NB4 (cell line): ENCODE results near the gene COG2.

Source experiments
- DNase-seq: peaks from one replicate; pipeline ENCODE4 v3.0.0; 2010; ENCODE audit warnings: low read depth
- H3K4me3 ChIP-seq: one replicate; pipeline ENCODE4 v1.5.1; 2011; ENCODE audit warnings: mild to moderate bottlenecking, low read depth, low read length, moderate library complexity
- MYC ChIP-seq: IDR thresholded peaks from 2 replicates; pipeline ENCODE4 v1.6.1; 2011; ENCODE audit warnings: low read depth, low read length
- POLR2A ChIP-seq: IDR thresholded peaks from 2 replicates; pipeline ENCODE4 v1.6.1; 2011; ENCODE audit warnings: mild to moderate bottlenecking; ENCODE audit not compliant: insufficient read length; ENCODE audit errors: extremely low read depth
- TF ChIP-seq, protein P1 (sequence below): IDR thresholded peaks from 2 replicates; pipeline ENCODE4 v1.6.1; 2011; ENCODE audit warnings: low read depth, low read length
- TF ChIP-seq, protein P2 (sequence below): IDR thresholded peaks from one replicate; pipeline ENCODE4 v1.5.1; 2012; ENCODE audit warnings: low read depth, low read length

COG2 gene

DNA sequence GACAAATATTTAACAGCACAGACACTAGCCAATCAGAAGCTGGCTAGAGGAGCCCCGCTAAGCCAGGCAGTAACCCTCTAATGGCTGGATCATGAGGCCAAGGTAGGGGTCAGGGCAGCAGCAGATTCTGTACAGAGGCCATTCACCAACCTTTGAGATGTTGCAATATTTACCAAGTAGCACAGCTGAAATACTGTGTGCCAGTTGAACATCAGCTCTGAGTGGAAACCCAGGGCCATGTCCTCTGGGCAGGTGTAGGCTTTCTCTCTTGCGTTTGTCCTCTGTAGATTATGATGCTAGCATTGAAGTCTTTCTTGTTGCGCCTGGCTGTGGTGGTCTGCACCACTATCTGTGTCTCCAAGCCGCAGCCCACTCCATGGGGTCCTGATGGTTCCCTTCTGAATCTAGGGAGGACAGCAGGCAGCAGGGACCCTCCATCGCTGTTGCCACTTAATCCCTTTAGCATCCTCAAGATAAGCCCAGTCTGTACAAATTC, 2.5 kb upstream of the COG2 start:
- TF ChIP-seq, protein P1, sequence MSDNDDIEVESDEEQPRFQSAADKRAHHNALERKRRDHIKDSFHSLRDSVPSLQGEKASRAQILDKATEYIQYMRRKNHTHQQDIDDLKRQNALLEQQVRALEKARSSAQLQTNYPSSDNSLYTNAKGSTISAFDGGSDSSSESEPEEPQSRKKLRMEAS, result no peak
- TF ChIP-seq MYC (no peak), POLR2A (no peak)
- TF ChIP-seq, protein P2, sequence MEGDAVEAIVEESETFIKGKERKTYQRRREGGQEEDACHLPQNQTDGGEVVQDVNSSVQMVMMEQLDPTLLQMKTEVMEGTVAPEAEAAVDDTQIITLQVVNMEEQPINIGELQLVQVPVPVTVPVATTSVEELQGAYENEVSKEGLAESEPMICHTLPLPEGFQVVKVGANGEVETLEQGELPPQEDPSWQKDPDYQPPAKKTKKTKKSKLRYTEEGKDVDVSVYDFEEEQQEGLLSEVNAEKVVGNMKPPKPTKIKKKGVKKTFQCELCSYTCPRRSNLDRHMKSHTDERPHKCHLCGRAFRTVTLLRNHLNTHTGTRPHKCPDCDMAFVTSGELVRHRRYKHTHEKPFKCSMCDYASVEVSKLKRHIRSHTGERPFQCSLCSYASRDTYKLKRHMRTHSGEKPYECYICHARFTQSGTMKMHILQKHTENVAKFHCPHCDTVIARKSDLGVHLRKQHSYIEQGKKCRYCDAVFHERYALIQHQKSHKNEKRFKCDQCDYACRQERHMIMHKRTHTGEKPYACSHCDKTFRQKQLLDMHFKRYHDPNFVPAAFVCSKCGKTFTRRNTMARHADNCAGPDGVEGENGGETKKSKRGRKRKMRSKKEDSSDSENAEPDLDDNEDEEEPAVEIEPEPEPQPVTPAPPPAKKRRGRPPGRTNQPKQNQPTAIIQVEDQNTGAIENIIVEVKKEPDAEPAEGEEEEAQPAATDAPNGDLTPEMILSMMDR, result no peak
- DNase-seq, result no peak
- no peak overlapping the region for H3K4me3 ChIP-seq

DNA sequence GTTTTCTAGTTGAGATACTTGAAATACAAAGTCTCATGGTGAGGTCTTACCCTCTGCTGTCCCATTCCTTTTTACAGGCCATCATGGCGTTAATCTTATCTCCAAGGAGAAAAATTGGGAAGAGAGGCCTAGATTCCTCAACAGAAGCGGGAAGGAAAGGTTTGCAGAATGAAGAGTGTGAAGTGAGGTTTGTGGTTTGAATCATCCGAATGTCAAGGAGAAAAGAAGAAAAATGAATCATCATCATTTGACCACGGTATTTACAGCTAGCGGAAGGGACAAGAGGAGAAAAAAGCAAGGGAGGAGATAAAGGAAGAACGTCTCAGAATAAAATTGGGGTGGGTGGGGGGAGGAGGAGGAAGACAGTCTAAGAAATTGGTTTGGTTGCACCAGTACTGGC, 935 bp upstream of the COG2 start:
- peak overlapping the region; percentile 55 for H3K4me3 ChIP-seq
- DNase-seq, result peak; percentile 25
- TF ChIP-seq MYC (no peak), POLR2A (no peak)
- TF ChIP-seq, protein P2, result no peak
- TF ChIP-seq, protein P1, result no peak

DNA sequence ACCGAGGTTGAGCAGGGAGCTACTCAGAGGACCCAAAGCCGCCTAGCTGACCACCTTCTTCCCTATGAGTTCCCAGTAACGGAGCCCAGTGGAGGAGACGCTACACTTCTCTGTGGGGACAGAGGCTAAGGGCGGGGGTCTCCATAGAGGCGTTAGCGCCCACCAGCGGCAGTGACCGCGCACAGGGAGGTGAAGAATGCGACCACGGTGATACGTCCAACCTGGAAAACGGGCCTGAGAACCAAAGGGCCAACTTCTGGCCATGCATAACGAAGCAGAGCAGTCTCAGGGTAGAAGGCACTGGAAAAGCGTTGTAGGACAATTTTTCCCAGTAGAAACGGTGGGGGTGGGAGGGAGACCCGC, 400 bp upstream of the COG2 start:
- peak overlapping the region; percentile 55 for H3K4me3 ChIP-seq
- TF ChIP-seq POLR2A (no peak), MYC (no peak)
- TF ChIP-seq, protein P1, result no peak
- TF ChIP-seq, protein P2, result no peak
- no peak for DNase-seq

DNA sequence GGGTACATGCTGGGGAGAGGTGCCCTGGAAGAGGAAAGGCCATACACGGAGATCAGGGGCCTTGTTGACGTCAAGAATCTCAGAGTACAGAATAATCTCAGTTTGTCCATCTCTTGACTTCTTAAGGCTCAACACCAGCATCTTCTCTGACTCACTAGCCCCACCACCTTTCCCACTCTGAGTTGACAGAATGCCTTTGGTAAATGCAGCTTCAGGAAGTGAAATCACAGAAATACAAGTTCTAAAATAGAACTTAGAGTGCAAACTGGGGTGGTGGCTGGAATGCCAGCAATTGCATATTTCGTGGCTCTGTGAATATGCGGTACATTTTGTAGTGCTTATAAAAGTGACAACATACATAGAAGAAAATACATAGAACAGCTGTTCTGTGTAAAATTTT, 1.6 kb downstream of the COG2 start:
- DNase-seq, result peak; percentile 25
- H3K4me3 ChIP-seq, result peak overlapping the region; percentile 94
- TF ChIP-seq POLR2A, result no peak
- TF ChIP-seq MYC, result no peak
- TF ChIP-seq, protein P2, result no peak
- TF ChIP-seq, protein P1, result no peak

DNA sequence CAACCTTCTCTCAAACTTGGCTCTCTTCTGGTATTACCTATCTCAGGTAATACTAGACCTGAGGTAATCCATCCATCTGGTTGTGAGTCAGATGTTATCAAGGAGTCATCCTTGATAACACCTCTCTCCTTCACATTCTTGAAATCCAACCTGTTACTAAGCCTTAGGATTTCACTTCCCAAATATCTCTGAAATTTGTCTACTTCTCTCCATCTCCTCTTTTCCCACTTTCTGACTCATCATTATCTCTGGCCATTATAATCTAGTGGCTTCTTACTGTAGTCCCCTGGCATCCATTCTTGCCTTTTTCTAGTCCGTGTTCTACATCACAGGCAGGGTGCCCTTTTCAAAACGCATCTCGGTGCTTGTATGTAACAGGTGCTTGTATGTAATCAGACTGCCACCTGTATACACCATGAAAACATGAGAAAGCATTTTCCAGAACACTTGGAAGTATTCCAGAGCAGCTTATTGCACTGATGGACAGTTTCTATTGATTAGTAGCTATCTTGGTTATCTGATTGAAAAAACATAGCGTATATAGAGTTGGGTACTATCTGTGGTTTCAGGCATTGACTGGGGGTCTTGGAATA, 4.5 kb downstream of the COG2 start:
- DNase-seq, result no peak
- TF ChIP-seq, protein P1, result no peak
- no peak for TF ChIP-seq POLR2A
- no peak for TF ChIP-seq MYC
- TF ChIP-seq, protein P2, result no peak
- H3K4me3 ChIP-seq, result no peak overlapping the region
